GM10266 (cell line): Measurements from ENCODE around the gene ELF2.

Source experiments
- DNase-seq: peaks from one replicate; pipeline ENCODE4 v3.0.0; 2012; ENCODE audit errors: extremely low spot score
- TF ChIP-seq, protein P1 (sequence below): IDR thresholded peaks from 2 replicates; pipeline ENCODE4 v1.5.1; 2012; ENCODE audit warnings: mild to moderate bottlenecking, low read depth; ENCODE audit not compliant: control insufficient read depth, insufficient read depth; ENCODE audit errors: missing control alignments

Gene ELF2

GRCh38 chr4:139153411-139154133 is 23.4 kb downstream of the ELF2 start:
- no peak for DNase-seq
- TF ChIP-seq, protein P1, sequence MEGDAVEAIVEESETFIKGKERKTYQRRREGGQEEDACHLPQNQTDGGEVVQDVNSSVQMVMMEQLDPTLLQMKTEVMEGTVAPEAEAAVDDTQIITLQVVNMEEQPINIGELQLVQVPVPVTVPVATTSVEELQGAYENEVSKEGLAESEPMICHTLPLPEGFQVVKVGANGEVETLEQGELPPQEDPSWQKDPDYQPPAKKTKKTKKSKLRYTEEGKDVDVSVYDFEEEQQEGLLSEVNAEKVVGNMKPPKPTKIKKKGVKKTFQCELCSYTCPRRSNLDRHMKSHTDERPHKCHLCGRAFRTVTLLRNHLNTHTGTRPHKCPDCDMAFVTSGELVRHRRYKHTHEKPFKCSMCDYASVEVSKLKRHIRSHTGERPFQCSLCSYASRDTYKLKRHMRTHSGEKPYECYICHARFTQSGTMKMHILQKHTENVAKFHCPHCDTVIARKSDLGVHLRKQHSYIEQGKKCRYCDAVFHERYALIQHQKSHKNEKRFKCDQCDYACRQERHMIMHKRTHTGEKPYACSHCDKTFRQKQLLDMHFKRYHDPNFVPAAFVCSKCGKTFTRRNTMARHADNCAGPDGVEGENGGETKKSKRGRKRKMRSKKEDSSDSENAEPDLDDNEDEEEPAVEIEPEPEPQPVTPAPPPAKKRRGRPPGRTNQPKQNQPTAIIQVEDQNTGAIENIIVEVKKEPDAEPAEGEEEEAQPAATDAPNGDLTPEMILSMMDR = no peak

GRCh38 chr4:139152249-139152648 is 24.8 kb downstream of the ELF2 start:
- TF ChIP-seq, protein P1 = no peak
- no peak for DNase-seq

DNA sequence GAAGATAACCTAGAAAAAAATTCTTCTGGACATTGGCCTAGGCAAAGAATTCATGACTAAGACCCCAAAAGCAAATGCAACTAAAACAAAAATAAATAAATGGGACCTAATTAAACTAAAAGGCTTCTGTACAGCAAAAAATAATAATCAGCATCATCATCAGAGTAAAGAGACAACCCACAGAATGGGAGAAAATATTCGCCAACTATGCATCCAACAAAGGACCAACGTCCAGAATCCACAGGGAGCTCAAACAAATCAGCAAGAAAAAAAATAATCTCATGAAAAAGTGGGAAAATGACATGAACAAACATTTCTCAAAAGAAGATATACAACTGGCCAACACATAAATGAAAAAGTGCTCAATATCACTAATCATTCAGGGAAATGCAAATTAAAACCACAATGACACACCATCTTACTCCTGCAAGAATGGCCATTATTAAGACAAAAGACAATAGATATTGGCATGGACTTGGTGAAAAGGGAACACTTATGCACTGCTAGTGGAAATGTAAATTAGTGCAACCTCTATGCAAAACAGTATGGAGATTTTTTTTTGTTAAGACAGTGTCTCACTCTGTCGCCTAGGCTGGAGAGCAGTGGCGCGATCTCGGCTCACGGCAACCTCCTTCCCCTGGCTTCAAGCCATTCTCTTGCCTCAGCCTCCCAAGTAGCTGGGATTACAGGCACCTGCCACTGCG is 29.9 kb downstream of the ELF2 start:
- DNase-seq = no peak
- TF ChIP-seq, protein P1 = no peak

- TF ChIP-seq, protein P1 = no peak
- DNase-seq = no peak
These were observed 31.5 kb downstream of the ELF2 start for GRCh38 chr4:139145552-139145932.

DNA sequence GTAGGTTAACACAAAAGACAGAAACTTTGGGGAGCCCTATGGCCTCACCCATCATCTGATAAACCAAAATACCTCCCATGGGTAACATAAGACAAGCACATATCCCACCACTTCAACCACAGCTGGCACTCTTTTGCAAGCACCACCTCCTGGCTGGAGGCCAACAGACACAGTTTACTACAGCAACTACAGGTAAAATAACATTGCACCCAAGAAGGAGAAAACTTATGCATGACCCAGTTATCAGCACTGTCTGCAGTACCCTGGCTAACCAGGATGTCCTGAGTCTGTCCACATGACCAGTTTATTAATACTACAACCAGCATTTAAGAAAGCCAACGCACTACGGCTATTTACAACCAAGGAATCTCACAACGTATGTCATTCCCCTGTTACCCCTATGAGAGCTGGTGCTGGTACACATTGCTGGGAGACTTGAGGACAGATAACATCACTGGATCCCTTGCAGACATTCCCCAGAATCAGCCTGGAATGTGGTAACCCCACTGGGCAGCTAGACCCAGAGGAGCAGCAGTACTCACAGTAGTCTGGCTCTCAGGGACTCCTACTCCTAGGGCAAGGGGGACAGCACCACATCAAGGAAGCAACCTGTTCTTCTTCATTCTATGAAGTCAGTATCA is 32.0 kb downstream of the ELF2 start:
- no peak for DNase-seq
- TF ChIP-seq, protein P1 = no peak

GRCh38 chr4:139144161-139144859 is 32.7 kb downstream of the ELF2 start:
- no peak for DNase-seq
- TF ChIP-seq, protein P1 = no peak
